GM18951 (cell line): ENCODE data around the gene IER5.
A peak's percentile ranks its signal among the peaks of the same experiment; 100 is the strongest.

Experiments used
- POLR2A ChIP-seq: IDR thresholded peaks from 4 replicates; pipeline ENCODE4 v1.6.1; 2011; ENCODE audit warnings: mild to moderate bottlenecking; ENCODE audit not compliant: insufficient read length, insufficient read depth; ENCODE audit errors: extremely low read depth
- in situ Hi-C: fragments of 300-500 bp; cut with MboI; formaldehyde crosslinking; loops from one replicate; pipeline ENCODE4 v1.12.0; 2022; ENCODE audit warnings: low sequenced_read_pairs, mixed read lengths, inconsistent platforms; ENCODE audit not compliant: unreplicated experiment

Gene IER5

DNA sequence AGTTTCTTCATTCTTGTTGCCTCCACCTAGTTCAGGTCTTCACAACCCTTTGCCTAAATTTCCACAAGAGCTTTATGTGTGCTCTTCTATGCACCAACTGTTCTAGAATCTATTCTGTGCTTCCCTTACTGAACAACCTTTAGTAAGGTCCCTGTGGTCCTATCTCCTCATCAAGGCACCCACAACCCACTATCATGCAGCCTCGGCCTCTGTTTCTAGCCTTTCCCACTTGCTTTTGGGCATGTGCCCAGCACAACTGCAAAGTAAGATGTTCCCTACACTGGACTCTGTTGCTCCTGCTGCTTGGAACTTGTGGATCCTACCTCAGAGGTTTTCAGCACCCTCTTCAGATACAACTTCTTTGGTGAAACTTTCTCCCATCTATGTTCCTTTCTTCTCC, 2.4 kb upstream of the IER5 start:
- no peak for TF ChIP-seq POLR2A
- in situ Hi-C loops, result no loop called here

DNA sequence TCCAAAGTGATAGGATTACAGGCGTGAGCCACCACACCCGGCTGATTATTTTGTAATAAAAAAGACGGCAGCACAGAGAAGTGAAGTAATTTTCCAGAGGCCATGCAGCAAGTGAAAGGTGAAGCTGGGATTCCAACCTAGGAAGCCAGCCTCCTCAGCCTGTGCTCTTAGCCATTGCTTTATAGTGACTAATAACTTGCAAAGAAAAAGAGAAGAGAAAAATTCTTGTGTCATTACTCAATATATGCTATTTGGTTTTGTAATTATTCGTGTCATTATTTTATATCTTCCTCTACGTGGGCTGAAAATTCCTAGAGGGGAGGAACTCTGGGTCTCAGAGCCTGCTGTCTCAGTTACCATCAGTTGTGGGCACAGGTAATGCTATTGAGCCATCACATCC, 1.6 kb upstream of the IER5 start:
- in situ Hi-C loops, result no loop called here
- TF ChIP-seq POLR2A, result no peak

DNA sequence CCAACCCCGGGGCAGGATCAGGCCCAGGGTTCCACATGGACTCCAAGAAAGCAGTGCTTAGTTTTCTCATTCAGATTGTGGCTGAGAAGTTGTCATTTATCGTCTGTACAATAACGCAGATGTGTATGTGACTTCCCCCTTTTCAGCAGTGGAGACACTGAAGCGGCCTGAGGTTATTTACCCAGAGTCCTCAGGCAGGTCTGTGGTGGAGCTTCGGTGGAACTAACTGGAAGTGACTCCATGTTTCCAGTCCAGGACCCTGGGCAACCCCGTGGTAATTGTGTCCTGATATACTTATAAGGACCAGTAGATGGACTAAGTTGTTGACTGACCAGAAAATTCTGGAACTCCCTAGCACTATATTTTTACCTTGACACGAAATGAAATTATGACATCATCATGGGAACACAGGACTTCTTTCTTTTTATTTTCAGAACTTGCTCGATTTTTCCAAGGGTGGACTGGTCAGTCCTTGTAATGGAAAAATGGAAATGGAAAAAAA, 1.0 kb upstream of the IER5 start:
- no peak for TF ChIP-seq POLR2A
- in situ Hi-C loops, result no loop called here

- in situ Hi-C loops, result no loop called here
- TF ChIP-seq POLR2A, result no peak
These were observed 646 bp downstream of the IER5 start for GRCh38 chr1:181089017-181089675.

DNA sequence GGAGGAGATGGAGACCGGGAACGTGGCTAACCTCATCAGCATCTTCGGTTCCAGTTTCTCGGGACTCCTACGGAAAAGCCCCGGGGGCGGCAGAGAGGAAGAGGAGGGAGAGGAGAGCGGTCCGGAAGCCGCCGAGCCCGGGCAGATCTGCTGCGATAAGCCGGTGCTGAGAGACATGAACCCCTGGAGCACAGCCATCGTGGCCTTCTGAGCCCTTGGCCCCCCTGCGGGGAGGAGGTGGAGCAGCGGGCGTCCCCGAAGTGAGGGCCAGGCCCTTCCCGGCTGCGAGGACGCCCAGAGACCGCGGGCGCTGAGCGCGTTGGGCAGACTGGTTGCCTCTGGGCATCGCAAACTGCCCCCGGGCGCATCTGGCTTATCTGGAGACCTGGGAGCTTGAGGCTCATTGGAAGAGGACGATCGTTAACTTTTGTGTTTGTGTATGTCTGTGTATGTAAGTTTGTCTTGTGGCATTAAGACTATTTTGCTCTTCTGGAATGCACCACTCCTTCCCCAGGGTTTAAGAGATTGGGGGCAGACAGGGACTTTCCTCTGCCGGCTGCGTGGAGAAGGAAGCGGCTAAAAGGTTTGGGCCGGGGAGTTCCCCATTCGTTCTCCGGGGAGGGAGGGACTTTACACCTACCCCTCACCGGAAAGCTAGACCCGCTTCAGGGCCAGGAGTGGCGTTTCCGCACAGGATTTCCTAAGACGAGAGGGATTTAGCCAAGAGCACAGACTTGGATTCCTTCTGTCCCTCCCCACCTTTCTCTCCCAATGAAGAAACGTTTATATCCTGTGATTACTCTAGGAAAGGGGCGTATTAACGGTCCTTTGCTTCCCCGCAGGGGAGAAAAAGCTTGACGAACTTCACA, 1.4 kb downstream of the IER5 start:
- in situ Hi-C loops, result loop anchor here (5.0 kb wide), 1 partner anchor 47 kb away; no protein-coding TSS in a partner anchor
- peak; percentile 64 for TF ChIP-seq POLR2A

- in situ Hi-C loops, result loop anchor here (5.0 kb wide), 1 partner anchor 47 kb away; no protein-coding TSS in a partner anchor
- TF ChIP-seq POLR2A, result no peak
These were observed 2.2 kb downstream of the IER5 start for GRCh38 chr1:181090641-181091126.

DNA sequence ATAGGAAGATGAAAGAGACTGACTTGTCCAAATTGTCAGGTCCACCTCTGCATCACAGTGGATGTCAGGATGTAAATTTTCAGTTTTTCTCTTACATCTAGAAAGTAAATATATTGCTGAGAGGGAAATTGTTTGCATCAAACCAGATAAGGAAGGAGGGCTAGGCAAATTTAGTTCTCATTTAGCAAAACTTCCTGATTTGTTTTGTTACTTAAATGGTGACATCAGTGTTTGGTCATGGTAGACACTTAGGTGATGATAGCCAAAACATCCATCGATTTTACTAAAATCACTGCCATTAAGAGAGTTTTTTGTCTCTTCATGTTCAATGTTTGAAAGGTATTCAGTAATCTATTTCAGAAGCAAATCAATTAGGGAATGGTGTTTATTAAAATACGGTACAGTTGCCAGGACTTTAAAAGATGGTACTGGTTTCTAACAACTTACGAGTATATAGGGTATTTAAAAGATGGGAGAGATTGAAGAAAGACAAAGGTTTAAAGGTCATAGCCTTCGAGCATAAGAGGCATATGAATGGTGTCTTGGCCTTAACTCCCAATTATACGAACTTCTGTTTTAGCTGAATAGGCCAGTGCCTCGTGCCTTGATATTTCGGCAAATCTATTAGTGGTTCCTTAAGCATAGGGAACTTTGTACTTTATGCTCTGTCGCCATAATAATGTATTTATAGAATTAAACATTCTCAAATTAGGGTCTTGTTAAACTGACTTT, 3.0 kb downstream of the IER5 start:
- in situ Hi-C loops, result loop anchor here (5.0 kb wide), 1 partner anchor 46 kb away; no protein-coding TSS in a partner anchor
- TF ChIP-seq POLR2A, result no peak

- in situ Hi-C loops, result loop anchor here (5.0 kb wide), 1 partner anchor 45 kb away; no protein-coding TSS in a partner anchor
- TF ChIP-seq POLR2A, result no peak
These were observed 3.6 kb downstream of the IER5 start for GRCh38 chr1:181092056-181092455.

DNA sequence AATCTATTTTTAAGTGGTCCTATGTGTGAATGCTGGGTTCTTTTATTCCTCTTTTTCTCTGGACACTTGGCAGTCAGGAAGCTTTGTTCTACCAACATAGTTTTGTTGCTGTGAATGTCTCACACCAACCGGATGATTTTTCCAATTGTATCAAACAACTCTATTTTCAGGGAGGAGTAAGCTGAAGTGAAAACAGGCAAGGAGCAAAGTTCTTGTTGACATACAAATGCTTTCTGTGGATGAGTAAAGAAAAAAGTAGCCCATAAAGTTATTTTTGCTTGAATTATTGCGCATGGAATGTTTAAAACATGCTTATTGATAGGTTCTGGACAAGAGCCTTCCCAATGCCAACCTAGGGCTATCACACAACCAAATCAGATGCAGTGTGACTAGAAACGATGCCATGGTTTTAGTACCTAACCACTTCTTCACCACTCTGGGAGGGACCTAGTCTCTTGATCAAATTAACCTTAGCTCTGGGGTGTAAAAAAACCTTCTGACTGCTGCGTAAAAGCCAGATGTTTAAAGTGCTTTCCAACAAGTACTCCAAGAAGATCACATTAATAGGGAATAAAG, 4.5 kb downstream of the IER5 start:
- in situ Hi-C loops, result loop anchor here (5.0 kb wide), 1 partner anchor 44 kb away; no protein-coding TSS in a partner anchor
- TF ChIP-seq POLR2A, result no peak

- TF ChIP-seq POLR2A, result no peak
- in situ Hi-C loops, result loop anchor here (5.0 kb wide), 1 partner anchor 43 kb away; no protein-coding TSS in a partner anchor
These were observed 6.1 kb downstream of the IER5 start for GRCh38 chr1:181094416-181095212.

DNA sequence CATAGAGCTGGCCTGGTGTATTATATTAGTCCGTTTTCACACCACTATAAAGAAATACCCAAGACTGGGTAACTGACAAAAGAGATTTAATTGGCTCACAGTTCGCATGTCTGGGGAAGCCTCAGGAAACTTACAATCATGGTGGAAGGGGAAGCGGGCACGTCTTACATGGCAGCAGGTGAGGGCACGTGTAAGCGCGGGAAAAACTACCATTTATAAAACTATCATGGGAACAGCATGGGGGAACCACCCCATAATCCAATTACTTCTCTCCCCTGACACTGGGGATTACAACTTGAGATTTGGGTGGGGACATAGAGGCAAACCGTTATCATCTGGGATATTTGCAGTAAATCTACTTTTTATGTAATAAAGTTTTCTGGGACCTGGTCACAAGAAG, 6.8 kb downstream of the IER5 start:
- in situ Hi-C loops, result no loop called here
- no peak for TF ChIP-seq POLR2A

DNA sequence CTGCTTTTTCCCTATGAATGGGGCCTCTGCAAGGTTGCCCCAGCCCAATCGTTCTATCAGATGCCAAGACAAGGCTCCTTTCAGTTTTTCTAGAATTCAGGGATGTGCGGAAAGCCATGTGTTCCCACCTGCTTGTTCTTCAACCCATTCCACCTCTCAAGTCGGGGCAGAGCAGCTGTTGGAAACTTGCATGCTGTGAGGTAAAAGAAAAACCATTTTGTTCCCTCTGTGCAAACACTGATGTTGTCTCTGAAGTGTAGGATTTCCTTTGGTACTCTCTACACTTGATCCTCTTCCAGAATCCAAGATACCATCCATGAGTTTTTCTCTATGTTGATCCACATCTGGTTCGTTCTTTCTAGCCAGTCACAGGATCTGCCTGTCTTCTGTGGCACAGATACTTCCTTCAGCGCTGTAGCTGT, 7.3 kb downstream of the IER5 start:
- TF ChIP-seq POLR2A, result no peak
- in situ Hi-C loops, result no loop called here
